ENCODE data around the gene HNRNPLL.
A peak's percentile ranks its signal among the peaks of the same experiment; 100 is the strongest.
"Not testable (repeated sequence)": the region's sequence is repeated elsewhere in the genome, so short reads cannot be mapped to it uniquely, and the experiment has no call there.

The HNRNPLL gene

DNA sequence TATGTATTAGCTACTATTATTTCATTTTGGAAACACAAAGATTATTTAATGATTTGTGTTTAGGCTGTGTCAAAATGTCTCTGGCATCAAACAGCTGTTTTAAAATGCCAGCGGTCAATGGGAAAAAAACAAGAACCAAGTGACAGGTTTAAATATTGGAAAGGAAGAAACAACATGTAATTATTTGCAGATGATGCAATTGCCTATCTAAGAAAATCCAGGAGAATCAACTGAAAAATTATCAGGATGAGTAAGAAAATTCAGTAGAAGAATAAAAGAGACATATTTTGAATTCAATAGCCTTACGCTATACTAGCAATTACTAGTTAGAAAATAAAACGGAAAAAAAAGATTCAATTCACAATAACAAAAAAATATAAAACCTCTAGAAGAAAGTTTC lies 51.6 kb downstream of the HNRNPLL start:
- DNase-seq, result no peak

GRCh38 chr2:38549851-38550250 lies 52.9 kb downstream of the HNRNPLL start:
- no peak for DNase-seq

DNA sequence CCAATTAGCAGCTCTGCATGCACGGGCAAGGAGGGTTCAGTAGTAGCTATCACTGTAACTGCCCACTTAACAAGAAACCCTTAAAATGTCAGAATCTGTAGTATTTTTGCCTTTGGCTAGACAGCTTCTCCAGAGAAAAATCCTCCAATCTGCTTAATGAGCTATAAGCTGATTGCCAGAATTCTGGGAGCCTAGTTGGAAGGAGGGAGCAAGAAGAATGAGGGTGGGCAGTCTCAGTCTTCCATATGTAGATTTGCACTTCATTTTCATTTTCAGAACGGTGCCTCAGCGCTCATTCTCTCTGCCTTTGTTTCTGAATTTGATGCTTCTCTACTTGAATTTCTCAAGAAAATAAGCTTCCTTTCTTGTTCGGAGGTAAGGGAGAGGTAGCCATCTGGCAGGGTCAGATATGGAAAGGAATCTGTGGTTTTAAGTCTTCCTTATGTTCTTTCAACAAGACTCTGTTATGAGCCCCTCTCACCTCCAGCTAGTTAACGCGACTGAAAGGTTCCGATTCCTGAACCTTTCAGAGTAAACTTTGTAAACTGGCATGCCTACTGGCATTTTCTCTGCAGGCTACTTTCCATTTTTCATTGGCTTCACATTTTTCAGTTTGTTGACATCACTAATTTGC lies 53.5 kb downstream of the HNRNPLL start:
- DNase-seq, result no peak

DNA sequence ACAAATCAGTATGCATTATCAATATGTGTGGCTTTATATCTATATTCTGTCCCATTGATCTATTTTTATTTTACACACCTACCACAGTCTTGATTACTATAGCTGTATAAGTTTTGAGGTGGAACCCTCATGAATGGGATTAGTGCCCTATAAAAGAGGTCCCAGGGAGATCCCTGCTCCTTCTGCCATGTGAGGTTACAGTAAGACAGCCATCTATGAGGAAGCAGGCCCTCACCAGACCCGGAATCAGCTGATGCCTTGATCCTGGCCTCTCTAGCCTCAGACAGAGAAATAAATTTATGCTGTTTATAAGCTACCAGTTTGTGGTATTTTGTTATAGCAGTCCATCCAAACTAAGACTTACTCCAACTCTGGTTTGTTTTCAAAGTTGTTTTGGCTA lies 54.9 kb downstream of the HNRNPLL start:
- no peak for DNase-seq

- DNase-seq, result no peak
Measured at GRCh38 chr2:38546585-38546984, 56.1 kb downstream of the HNRNPLL start.

GRCh38 chr2:38546064-38546463 lies 56.7 kb downstream of the HNRNPLL start:
- DNase-seq, result no peak

- not testable (repeated sequence) for DNase-seq
Measured at GRCh38 chr2:38542248-38542631, 60.5 kb downstream of the HNRNPLL start.

DNA sequence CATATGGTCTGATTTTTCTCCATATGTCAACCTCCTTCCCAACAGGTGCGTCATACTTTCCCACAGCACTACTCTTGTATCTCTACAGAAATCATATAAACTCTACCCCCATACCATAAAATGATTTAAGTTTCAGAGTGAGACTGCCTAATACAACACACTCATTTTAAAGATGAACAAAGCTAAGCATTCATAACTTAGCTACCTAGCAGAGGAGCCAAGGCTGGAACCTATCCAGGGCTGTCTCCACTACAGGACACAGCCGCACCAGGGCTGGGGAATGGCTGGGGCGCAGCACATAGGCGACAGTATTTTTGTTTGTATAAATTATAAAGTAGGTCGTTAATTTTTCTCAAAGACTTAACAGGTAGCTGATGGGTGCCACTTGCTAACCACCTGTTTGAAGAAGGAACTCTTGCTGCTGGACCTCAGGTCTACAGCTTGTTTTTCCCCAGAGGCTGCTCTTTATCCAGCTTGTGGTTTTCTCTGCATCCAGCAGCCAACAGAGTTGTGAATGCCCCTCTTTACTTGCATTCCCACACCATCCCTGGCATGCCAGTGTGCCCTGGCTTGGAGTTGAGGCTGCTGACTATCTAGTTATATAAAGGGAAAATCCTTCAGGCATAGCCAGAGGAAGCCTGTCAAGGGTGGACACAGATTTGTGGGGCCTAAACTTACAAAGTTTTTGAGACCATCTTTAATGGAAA lies 62.0 kb downstream of the HNRNPLL start:
- no peak for DNase-seq

DNA sequence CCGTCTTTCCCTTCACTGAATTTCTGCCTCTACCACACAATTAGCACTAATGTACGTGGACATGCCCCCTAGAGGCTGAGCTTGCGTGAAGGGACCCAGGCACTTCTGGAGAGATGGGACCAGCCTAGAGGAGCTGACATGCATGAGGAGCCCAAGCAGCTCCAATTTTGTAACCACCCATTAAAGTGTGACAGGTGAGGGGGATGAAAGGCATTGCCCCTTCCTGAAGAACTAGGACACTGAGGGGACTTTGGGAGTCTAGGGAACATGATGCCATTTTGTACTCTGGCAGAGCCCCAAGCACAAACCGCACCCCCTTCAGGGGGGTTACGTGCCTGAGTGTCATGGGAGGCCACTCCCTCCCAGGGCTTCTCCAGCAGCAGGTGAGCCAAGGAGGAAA lies 63.6 kb downstream of the HNRNPLL start:
- DNase-seq, result peak; percentile 15

GRCh38 chr2:38537937-38538525 lies 64.7 kb downstream of the HNRNPLL start:
- DNase-seq, result no peak

DNA sequence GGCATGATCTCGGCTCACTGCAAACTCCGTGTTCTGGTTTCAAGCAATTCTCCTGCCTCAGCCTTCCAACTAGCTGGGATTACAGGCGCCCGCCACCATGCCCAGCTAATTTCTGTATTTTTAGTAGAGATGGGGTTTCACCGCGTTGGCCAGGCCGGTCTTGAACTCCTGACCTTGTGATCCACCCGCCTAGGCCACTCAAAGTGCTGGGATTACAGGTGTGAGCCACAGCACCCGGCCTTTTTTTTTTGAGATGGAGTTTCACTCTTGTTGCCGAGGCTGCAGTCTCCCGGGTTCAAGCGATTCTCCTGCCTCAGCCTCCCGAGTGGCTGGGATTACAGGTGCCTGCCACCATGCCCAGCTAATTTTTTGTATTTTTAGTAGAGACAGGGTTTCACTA lies 65.4 kb downstream of the HNRNPLL start:
- not testable (repeated sequence) for DNase-seq

DNA sequence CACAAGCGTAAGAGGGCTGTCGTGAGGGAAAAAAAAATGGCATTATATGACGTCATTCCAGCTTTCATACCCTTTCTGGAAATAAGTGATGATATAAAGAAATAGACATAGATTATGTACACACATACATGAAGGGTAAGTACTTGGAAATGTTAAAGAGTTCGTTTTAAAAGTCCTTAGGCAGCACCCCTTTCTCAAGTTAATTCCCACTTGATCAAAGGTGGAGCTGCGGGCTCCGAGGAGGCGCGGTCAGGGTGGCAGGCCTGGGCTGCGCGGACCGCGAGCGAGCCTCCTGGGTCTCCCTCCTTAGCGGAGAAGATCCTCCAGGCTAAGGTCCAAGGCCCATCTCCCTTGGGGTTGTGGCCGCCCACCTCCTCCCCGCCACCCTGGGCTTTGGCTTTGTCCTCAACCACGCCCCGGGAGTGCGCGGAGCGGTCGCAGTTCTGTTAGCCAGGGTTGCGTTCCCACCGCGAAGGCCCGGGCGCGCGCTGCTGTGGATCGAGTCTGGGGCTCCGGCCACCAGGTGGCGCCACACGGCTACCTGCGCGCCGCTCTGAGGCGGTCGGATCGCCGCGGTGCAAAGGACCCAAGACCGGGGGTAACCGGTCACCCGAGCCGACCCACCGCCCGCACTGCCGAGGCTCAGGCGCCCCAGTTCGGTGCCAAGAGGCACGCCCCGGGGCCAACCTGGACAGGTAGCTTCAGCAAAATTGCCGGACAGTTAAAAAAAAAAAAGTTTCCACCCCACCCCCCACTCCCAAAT lies 66.8 kb downstream of the HNRNPLL start:
- peak; percentile 75 for DNase-seq

- DNase-seq, result no peak
Measured at GRCh38 chr2:38535404-38535743, 67.4 kb downstream of the HNRNPLL start.

DNA sequence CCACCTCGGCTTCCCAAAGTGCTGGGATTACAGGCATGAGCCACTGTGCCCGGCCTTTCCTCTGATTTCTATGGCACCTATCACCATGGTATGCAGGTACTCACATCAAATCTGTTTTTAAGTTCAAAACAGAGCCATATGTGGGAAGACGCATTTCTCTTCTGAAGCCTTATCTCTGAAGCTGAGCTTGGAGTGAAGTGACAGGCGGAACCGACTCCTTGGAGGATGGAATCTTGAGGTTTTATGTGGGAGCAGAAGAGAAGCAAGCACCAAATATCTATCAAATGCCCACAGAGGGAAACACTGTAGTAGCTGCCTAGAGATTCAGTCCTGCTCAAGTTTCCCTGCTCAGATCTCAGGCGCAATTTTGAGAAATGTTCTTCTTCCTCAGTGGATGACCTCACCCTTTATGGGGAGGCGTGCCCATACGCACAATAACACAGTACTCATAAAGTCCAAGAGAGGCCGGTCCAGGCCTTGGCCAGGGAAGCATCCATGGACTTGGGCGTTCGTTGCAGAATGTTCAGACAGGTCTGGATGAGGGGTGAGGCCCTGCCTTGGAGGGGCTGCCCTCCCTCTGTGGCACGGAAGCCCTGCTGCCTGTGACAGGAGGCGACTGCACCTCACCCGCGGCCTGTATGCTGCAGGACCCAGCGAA lies 67.9 kb downstream of the HNRNPLL start:
- no peak for DNase-seq

DNA sequence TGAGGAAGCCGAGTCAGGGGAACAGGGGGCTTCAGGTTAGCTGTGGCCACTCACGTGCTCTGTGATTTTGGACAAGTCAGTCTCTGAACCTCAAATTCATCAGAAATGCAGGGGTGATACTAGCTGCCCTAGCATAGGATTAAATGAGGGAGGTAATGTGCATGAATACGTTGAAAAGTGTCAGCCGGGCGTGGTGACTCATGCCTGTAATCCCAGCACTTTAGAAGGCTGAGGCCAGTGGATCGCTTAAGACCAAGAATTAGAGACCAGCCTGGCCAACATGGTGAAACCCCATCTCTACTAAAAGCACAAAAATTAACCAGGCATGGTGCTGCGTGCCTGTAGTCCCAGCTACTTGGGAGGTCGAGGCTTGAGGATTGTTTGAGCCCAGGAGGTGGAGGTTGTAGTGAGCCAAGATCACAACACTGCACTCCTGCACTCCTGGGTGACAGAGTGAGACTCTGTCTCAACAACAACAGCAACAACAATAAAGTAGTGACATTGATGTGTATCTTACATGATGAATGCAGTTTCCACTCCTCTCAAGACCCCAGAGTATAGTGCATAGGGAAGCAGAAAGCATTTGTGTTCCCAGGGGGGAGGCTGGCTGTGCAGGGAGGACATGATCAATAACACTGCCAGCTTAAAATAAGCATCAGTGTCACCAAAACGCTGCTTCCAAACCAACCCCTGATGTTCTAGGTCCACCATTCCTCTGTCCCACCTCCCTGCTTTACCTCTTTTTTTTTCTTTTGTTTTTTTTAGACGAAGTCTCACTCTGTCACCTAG lies 68.8 kb downstream of the HNRNPLL start:
- no peak for DNase-seq

GRCh38 chr2:38533180-38533579 lies 69.5 kb downstream of the HNRNPLL start:
- DNase-seq, result no peak

DNA sequence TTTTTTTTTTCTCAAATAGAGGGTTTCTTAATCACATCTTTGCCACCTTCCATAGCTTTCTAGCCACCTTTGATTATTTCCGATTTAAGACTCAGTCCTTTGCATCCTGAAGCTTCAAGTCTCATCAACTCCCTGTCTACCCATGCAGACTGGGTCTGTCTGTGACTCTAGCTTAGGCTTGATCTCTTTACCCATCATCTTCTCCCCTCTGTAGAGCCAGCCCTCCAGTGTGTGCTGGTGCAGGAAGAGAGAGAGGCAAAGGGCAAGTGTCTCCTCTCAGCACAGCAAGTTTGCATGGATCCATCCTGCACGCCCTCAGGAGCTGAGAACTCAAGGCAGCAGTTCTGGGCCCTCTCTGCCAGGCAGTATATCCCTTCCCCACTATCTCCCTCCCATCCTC lies 70.4 kb downstream of the HNRNPLL start:
- DNase-seq, result no peak

- no peak for DNase-seq
Measured at GRCh38 chr2:38529208-38529607, 73.5 kb downstream of the HNRNPLL start.

DNA sequence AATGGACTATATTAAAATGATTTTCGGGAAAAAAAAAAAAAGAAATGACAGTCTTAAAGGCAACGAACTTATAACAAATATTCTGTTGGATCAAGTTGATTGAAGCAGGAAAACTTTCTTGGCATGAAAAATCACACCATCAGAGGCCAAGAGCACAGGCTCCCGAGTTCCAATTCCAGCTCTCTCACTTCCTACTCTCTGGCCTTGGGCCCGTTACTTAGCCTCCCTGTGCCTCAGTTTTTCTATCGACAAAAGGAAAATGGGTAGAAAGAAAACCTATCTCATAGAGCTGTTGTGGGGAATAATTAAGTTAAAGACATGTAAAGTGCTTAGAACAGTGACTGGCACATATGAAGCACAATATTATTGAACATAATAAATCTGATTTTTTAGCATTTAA lies 74.2 kb downstream of the HNRNPLL start:
- DNase-seq, result no peak

GRCh38 chr2:38528008-38528442 lies 74.7 kb downstream of the HNRNPLL start:
- peak; percentile 70 for DNase-seq

- DNase-seq, result peak; percentile 30
Measured at GRCh38 chr2:38527338-38528007, 75.3 kb downstream of the HNRNPLL start.

DNA sequence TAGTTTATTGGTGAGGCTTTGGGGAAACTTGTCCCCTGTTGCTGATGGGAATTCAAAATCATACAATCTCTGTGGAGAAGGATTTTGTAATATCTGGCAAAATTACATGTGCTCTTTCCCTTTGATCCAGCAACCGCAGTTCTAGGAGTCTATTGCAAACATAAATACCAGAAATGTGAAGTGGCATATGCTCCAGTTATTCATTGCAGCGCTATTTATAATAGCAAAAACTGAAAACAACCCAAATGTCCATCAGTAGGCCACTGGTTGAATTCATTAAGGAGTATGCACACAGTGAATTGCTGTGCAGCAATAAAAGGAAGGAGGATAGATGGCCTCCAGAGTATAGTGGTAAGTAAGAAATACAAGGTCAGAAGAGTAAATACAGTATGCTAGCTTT lies 76.5 kb downstream of the HNRNPLL start:
- DNase-seq, result no peak

All from NCI-H69 (cell line).